ENCODE data around the gene RBM17. TPM values are rescaled to one million over a fixed set of nuclear protein-coding genes. Genes with fewer than 3 reads are reported as not detected.

The RBM17 gene
- total RNA-seq, 1 experiment from 2014 or later = 124 TPM

GRCh38 chr10:6053816-6054631 lies 34.8 kb upstream of the RBM17 start:
- Histone ChIP-seq H3K79me2 (ENCODE audit: insufficient read depth, low read length) (no peaks in the 10 kb centered on the region), H4K20me1 (ENCODE audit: control insufficient read depth, insufficient read depth, insufficient read length) (no peaks in the 10 kb centered on the region), H2BK20ac (ENCODE audit: low read depth, low read length, poor library complexity, severe bottlenecking) (no peak overlapping the region), H3K23me2 (ENCODE audit: insufficient read length, low read depth, low read length, poor library complexity, severe bottlenecking) (no peaks in the 10 kb centered on the region), H3K23ac (ENCODE audit: insufficient read length, low read depth, low read length) (no peak overlapping the region), H3T11ph (ENCODE audit: low read length) (no peak overlapping the region), H3K9ac (ENCODE audit: extremely low read depth, insufficient read length, low read length) (no peak overlapping the region), H3K4ac (ENCODE audit: low read depth, low read length) (no peak overlapping the region), H2AFZ (ENCODE audit: low read length) (no peak overlapping the region), H3K4me1 (ENCODE audit: insufficient read depth, low read length) (no peaks in the 10 kb centered on the region), H4K8ac (replicated peaks; ENCODE audit: insufficient read length, low read depth, low read length) (no peak overlapping the region), H2BK12ac (ENCODE audit: insufficient read length, low read depth, low read length) (no peak overlapping the region), H3K14ac (ENCODE audit: insufficient read depth, low read length) (no peak overlapping the region), H3K27ac (ENCODE audit: insufficient read length, low read depth, low read length) (no peak overlapping the region), H2BK15ac (ENCODE audit: low read depth, low read length) (no peak overlapping the region), H3K4me2 (ENCODE audit: insufficient read depth, insufficient read length, low read length) (no peak overlapping the region), H3K79me1 (ENCODE audit: insufficient read depth, low read depth, low read length, poor library complexity, severe bottlenecking) (no peaks in the 10 kb centered on the region), H3K27me3 (ENCODE audit: insufficient read depth, low read length) (no peaks in the 10 kb centered on the region), H2BK5ac (ENCODE audit: insufficient read length, low read length) (no peak overlapping the region), H4K5ac (ENCODE audit: insufficient read length, low read depth, low read length) (no peak overlapping the region), H2BK120ac (ENCODE audit: low read depth, low read length, poor library complexity, severe bottlenecking) (no peak overlapping the region), H3K9me3 (ENCODE audit: control insufficient read depth, low read depth, low read length) (no peaks in the 10 kb centered on the region), H2AK5ac (ENCODE audit: insufficient read length, low read length) (no peak overlapping the region), H4K91ac (ENCODE audit: insufficient read length, low read depth, low read length) (no peak overlapping the region), H3K18ac (ENCODE audit: insufficient read length, low read depth, low read length) (no peak overlapping the region), H3K56ac (ENCODE audit: insufficient read length, low read depth, low read length) (no peak overlapping the region)
- Mint-ChIP-seq H3K27me3 (ENCODE audit: low read depth) (peaks cover 8% of the 10 kb centered on the region), H3K36me3 (ENCODE audit: insufficient read depth in 1 of 3, low read depth in 3 of 3) (no peaks in the 10 kb centered on the region), H3K27ac (peak overlapping the region in 1 of 3 experiments; percentile 57; a peak in 2 of 7 replicates), H3K4me3 (no peak overlapping the region), H3K9me3 (no peaks in the 10 kb centered on the region), H3K4me1 (peaks cover 8 to 10% of the 10 kb centered on the region in 2 experiments)
- TF ChIP-seq CTCF (conservative IDR thresholded peaks at IDR 0.05) = no peak
- WGBS (ENCODE audit: extremely low coverage, insufficient read length, low lambda C conversion rate) = no CpG with 5 or more reads among the region's 18 CpGs
- no peak for DNase-seq
